Heart left ventricle (tissue), 16 donors: ENCODE results near the gene PPP2R2D. TPM values are rescaled to one million over a fixed set of nuclear protein-coding genes. Genes with fewer than 3 reads are reported as not detected.

Experiments used
- ATAC-seq, 4 donors: fragments of 200-7000 bp; cut with Tn5 transposase; one replicate each; pipeline ENCODE4 v1.9.1; 2020 to 2022; ENCODE audit warnings: moderate library complexity in 4 of 4, mild to moderate bottlenecking in 3 of 4, moderate number of reproducible peaks in 1 of 4
- DNase-seq, 5 donors: peaks; one replicate each; pipeline ENCODE4 v3.0.0-alpha.2; 2020
- H3K27ac ChIP-seq, 12 donors: fragments of 200-600 bp; sonication (generic) in 4 of 12; one replicate each; pipeline versions ENCODE4 v1.5.0 to v1.8.0; 2016 to 2022; ENCODE audit warnings: mild to moderate bottlenecking in 2 of 12
- H3K27me3 ChIP-seq, 9 donors: fragments of 200-600 bp; sonication (generic) in 2 of 9; one replicate each; pipeline versions ENCODE4 v1.5.1 to v1.8.0; 2016 to 2022; ENCODE audit warnings: mild to moderate bottlenecking in 3 of 9
- H3K36me3 ChIP-seq, 9 donors: fragments of 200-600 bp; sonication (generic) in 2 of 9; one replicate each; pipeline versions ENCODE4 v1.5.0 to v1.8.0; 2018 to 2022; ENCODE audit warnings: mild to moderate bottlenecking in 2 of 9
- H3K4me1 ChIP-seq, 12 donors: fragments of 200-600 bp; sonication (generic) in 4 of 12; one replicate each; pipeline versions ENCODE4 v1.5.0 to v1.8.0; 2016 to 2022; ENCODE audit warnings: mild to moderate bottlenecking in 3 of 12
- H3K4me3 ChIP-seq, 12 donors: fragments of 200-600 bp; sonication (generic) in 4 of 12; one replicate each; pipeline versions ENCODE4 v1.5.0 to v1.8.0; 2017 to 2022; ENCODE audit warnings: mild to moderate bottlenecking in 9 of 12, moderate library complexity in 4 of 12
- H3K9me3 ChIP-seq, 12 donors: fragments of 200-600 bp; sonication (generic) in 4 of 12; one replicate each; pipeline versions ENCODE4 v1.5.0 to v1.8.0; 2016 to 2022; ENCODE audit warnings: mild to moderate bottlenecking in 1 of 12
- POLR2A ChIP-seq, 2 donors: fragments of 450-650 bp; IDR thresholded peaks; one replicate each; pipeline ENCODE4 v1.6.1; 2017; ENCODE audit warnings: antibody characterized with exemption in 2 of 2, mild to moderate bottlenecking in 2 of 2, moderate library complexity in 2 of 2
- WGBS, 4 donors: extraction: QIAGEN DNeasy Blood & Tissue Kit in 2 of 4; methylation state at CpG; one replicate each; pipeline versions ENCODE4 v1.1.5 to v1.1.7; 2013 to 2018; 5-methylcytosine and 5-hydroxymethylcytosine counted together
- intact Hi-C, 10 donors: fragments of 100-400 bp; cut with DNase I; formaldehyde crosslinking; loops; one replicate each; pipeline versions ENCODE4 v1.11.1 to v1.14.2; 2022
- polyA plus RNA-seq, 2 donors: library from polyadenylated mRNA; stranded (reverse); fragments of 200-250 nt; gene quantifications; one replicate each; pipeline ENCODE4 v1.2.3, GENCODE V29; 2013
- total RNA-seq, 9 donors: library from RNA; depleted of rRNA in 2 of 9; stranded (reverse); fragments of >200 nt in 2 of 9; fragmentation: NEBNext Ultra II Directional in 3 of 9; extraction: Animal tissue kit (Norgen Biotek cat#: 25700) in 3 of 9; gene quantifications; one replicate each; pipeline versions ENCODE4 v1.1.0 to v1.2.4, GENCODE V29; 2016 to 2023
- TF ChIP-seq, protein P1 (sequence below), 12 donors: fragments of 200-600 bp; sonication (generic) in 4 of 12; IDR thresholded peaks; one replicate each; pipeline versions ENCODE4 v1.5.0 to v1.8.0; 2018 to 2022; ENCODE audit warnings: antibody characterized with exemption in 12 of 12, mild to moderate bottlenecking in 5 of 12
- donor health status: ischemic (EF 13 %, LVEDD 7.1; RV severe dilation, severe dysfunction).
- donor health status: healthy with polysubstance abuse.
- donor health status: DM: no; HTN: yes; CAD: no.
- donor health status: DM: no; HTN: no; CAD: no.
- donor health status: ischemic (EF 25% LVEDD 6.9; RV normal size, moderate dysfunction).
- donor health status: ischemic (EF 25% LVEDD 5.7; RV mildly dilated, moderate dysfunction).
- donor health status: healthy.
- donor health status: DM: yes; HTN: yes; CAD: no.
- donor health status: ischemic (EF 35%, LVEDD 5.7; RV mildly dilated, moderate dysfunction).
- donor health status: nonischemic (EF 11% LVEDD 7.7; RV severe dilation, severe dysfunction).
- donor health status: DM: yes; HTN: yes; CAD: no.
- donor health status: PGD.
- donor health status: ischemic (EF 29% LVEDD 5.4; RV normal size, mild dysfunction).
- donor health status: nonischemic (EF 23%, LVEDD 6.1; RV moderate dilation, normal function).

Gene PPP2R2D
- total and polyA plus RNA-seq, 11 donors: 29.4 to 43.4 (median 36.4) TPM

DNA sequence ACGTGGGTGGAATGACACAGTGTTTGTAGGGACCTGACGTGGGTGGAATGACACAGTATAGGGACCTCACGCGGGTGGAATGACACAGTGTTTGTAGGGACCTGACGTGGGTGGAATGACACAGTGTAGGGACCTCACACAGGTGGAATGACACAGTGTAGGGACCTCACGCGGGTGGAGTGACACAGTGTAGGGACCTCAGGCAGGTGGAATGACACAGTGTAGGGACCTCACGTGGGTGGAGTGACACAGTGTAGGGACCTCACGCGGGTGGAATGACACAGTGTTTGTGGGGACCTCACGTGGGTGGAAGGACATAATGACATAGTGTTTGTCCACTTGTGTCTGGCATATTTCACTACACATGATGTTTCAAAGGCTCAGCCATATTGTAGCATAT, 19.3 kb downstream of the PPP2R2D start:
- Histone ChIP-seq H3K27me3 (no peaks in the 10 kb centered on the region), H3K36me3 (no peaks in the 10 kb centered on the region), H3K9me3 (peaks cover 0 to 10% (median 2%) of the 10 kb centered on the region in 12 donors), H3K4me1 (peaks cover 0 to 47% (median 12%) of the 10 kb centered on the region in 12 donors), H3K27ac (no peak overlapping the region), H3K4me3 (no peak overlapping the region)
- ATAC-seq: no peak
- intact Hi-C loops: no loop called here
- TF ChIP-seq, protein P1, sequence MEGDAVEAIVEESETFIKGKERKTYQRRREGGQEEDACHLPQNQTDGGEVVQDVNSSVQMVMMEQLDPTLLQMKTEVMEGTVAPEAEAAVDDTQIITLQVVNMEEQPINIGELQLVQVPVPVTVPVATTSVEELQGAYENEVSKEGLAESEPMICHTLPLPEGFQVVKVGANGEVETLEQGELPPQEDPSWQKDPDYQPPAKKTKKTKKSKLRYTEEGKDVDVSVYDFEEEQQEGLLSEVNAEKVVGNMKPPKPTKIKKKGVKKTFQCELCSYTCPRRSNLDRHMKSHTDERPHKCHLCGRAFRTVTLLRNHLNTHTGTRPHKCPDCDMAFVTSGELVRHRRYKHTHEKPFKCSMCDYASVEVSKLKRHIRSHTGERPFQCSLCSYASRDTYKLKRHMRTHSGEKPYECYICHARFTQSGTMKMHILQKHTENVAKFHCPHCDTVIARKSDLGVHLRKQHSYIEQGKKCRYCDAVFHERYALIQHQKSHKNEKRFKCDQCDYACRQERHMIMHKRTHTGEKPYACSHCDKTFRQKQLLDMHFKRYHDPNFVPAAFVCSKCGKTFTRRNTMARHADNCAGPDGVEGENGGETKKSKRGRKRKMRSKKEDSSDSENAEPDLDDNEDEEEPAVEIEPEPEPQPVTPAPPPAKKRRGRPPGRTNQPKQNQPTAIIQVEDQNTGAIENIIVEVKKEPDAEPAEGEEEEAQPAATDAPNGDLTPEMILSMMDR (IDR thresholded peaks at IDR 0.05): no peak
- TF ChIP-seq POLR2A (IDR thresholded peaks at IDR 0.05): no peak
- WGBS, 4 donors: 90 to 93% (median 91%) methylated on average over 11 of the region's 11 CpGs
- DNase-seq: no peak

DNA sequence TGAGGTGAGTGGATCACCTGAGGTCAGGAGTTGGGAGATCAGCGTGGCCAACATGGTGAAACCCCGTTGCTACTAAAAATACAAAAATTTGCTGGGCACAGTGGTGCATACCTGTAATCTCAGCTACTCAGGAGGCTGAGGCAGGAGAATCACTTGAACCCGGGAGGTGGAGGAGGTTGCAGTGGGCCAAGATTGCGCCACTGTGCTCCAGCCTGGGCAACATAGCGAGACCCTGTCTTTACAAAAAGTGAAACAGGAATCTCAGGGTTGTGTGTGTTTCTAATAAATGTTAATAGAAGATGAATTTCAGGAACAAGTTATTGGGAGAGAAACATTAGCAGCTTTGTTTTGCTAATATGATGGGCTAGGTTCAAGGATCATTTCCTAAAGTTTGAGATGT, 19.9 kb downstream of the PPP2R2D start:
- H3K4me1 ChIP-seq: peaks cover 0 to 43% (median 9%) of the 10 kb centered on the region in 12 donors
- TF ChIP-seq, protein P1 (IDR thresholded peaks at IDR 0.05): no peak
- no peak for TF ChIP-seq POLR2A (IDR thresholded peaks at IDR 0.05)
- DNase-seq: no peak
- H3K4me3 ChIP-seq: no peak overlapping the region
- WGBS, 4 donors: 85 to 93% (median 91%) methylated on average over 5 of the region's 5 CpGs
- ATAC-seq: no peak
- no peaks in the 10 kb centered on the region for H3K27me3 ChIP-seq
- H3K36me3 ChIP-seq: no peaks in the 10 kb centered on the region
- H3K27ac ChIP-seq: no peak overlapping the region
- H3K9me3 ChIP-seq: peaks cover 0 to 16% (median 3%) of the 10 kb centered on the region in 12 donors
- intact Hi-C loops: no loop called here

GRCh38 chr10:131921184-131921583, 20.4 kb downstream of the PPP2R2D start:
- Histone ChIP-seq H3K36me3 (no peaks in the 10 kb centered on the region), H3K4me3 (no peak overlapping the region), H3K9me3 (peaks cover 0 to 19% (median 3%) of the 10 kb centered on the region in 12 donors), H3K27me3 (no peaks in the 10 kb centered on the region), H3K4me1 (peaks cover 0 to 43% (median 7%) of the 10 kb centered on the region in 12 donors), H3K27ac (no peak overlapping the region)
- DNase-seq: no peak
- WGBS, 4 donors: 68 to 78% (median 73%) methylated on average over 8 of the region's 8 CpGs
- no peak for TF ChIP-seq POLR2A (IDR thresholded peaks at IDR 0.05)
- TF ChIP-seq, protein P1 (IDR thresholded peaks at IDR 0.05): no peak
- intact Hi-C loops: no loop called here
- ATAC-seq: peak in 2 of 4 donors; percentile 31 to 36

DNA sequence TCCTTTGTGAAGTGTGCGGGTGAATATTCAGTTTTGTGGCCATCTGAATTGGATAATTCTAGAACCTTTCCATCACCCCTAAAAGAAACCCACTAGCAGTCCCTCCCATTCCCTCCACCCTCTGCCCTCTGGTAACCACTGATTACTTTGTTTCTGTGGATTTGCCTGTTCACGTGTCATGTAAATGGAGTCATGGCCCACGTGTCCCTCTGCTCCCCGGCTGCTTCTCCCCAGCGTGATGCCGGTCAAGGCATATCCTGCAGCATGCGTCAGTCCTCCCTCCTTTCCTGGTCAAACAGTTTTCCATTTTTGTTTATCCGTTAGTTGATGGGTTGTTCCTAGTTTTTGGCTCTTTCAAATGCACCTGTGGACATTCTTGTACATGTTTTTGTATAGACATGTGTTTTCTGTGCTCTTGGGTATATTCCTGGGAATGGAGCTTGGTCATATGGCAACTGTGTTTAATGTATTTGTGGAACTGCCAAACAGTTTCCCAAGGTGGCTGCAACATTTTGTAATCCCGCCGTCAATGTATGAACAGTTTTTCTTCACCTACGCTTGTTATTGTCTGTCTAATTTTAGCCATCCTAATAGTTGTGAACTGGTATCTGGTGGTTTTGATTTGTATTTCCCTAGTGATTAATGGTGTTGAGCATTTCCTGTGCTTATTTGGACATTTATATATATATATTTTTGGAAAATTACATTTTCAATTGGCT, 22.4 kb downstream of the PPP2R2D start:
- peak in 2 of 4 donors; percentile 42 to 50 for ATAC-seq
- intact Hi-C loops: no loop called here

More for the DNA sequence above, 22.4 kb downstream of the PPP2R2D start:
- H3K27me3 ChIP-seq: no peaks in the 10 kb centered on the region
- no peak for TF ChIP-seq POLR2A (IDR thresholded peaks at IDR 0.05)
- TF ChIP-seq, protein P1 (IDR thresholded peaks at IDR 0.05): no peak
- H3K36me3 ChIP-seq: no peaks in the 10 kb centered on the region
- H3K27ac ChIP-seq: no peak overlapping the region
- no peak overlapping the region for H3K4me3 ChIP-seq
- H3K9me3 ChIP-seq: peaks cover 0 to 19% (median 3%) of the 10 kb centered on the region in 12 donors
- WGBS, 4 donors: 65 to 75% (median 71%) methylated on average over 11 of the region's 11 CpGs
- DNase-seq: no peak
- peaks cover 3 to 57% (median 15%) of the 10 kb centered on the region in 12 donors for H3K4me1 ChIP-seq
